Measurements from ENCODE around the gene NGLY1.

DNA sequence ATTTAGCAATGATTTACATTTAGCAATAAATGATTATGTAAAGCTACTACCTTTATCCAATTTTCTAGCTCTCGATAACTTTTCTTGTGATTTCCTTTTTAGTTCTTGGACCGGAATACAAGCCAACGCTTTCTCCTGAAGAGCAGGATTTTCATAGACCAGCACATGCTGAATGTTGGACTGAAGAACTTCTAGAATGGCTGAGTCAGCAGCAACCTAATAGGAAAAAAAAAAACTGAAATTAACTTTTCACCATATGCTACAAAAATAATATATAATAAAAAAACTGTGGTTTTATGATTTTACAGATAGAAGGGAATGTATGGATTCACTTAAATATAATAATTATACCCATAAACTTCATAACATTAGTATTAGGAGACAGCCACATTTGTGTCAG lies 32.2 kb downstream of the NGLY1 start:
- TF ChIP-seq POLR2A (IDR thresholded peaks at IDR 0.05; ENCODE audit: low read depth, low read length) (no peak), POLR2AphosphoS5 (IDR thresholded peaks at IDR 0.05; ENCODE audit: low read depth, low read length) (no peak), TAF1 (IDR thresholded peaks at IDR 0.05; ENCODE audit: low read depth, low read length) (no peak), SPI1 (IDR thresholded peaks at IDR 0.05; ENCODE audit: low read depth, low read length) (no peak), PAX5 (IDR thresholded peaks at IDR 0.05; ENCODE audit: insufficient read depth, low read length, severe bottlenecking) (no peak), POU2F2 (IDR thresholded peaks at IDR 0.05; ENCODE audit: low read depth, low read length) (no peak)

All from GM12891 (cell line).